HG03025 (cell line): ENCODE results near the gene SAXO2.
"Not testable (repeated sequence)": the region's sequence is repeated elsewhere in the genome, so short reads cannot be mapped to it uniquely, and the experiment has no call there.

ENCODE experiments used
- ATAC-seq: cut with Tn5 transposase; IDR thresholded peaks from one replicate; pipeline ENCODE4 v1.9.1; 2021; ENCODE audit warnings: mild to moderate bottlenecking, moderate library complexity; ENCODE audit not compliant: unreplicated experiment, low FRiP score

SAXO2 gene

GRCh38 chr15:82313446-82313845 is 50.8 kb downstream of the SAXO2 start:
- ATAC-seq: no peak

- ATAC-seq: not testable (repeated sequence)
Observed at GRCh38 chr15:82313951-82314768, 51.5 kb downstream of the SAXO2 start.

GRCh38 chr15:82314769-82315518 is 52.3 kb downstream of the SAXO2 start:
- ATAC-seq: no peak

DNA sequence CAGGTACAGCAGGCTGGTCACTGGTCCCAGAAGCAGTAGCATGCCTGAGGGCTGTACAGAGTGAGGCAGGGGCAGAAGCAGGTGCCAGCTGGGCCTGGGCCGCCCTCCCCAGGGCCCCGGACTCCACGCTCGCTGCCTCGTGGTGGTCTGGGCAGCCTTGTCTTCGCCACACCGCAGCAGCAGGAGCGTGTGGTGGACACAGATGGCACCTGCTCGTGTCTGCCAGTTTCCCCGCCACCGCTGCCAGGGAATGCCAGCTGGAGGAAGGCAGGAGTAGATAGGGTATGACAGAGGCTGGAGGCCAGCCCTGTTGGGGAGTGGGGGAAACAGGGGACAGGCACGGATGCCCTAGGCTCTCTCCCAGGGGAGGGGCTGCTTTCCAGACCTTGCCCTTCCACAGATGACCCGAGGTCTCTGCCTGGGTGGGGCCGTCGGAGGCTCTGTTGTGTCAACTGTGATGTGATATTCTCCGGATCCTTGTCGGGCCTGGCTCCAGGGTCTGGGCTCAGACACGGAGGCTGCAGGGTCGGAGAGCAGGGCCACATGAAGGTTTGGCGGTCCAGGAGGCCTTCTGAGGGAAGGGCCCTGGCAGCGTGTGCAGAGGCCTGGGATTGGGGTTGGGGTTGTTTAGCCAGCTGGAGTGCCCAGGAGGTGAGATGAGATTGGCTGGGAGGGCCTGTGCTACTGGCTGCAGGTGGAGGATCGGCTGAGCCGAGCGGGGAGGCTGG is 53.1 kb downstream of the SAXO2 start:
- no peak for ATAC-seq

- ATAC-seq: not testable (repeated sequence)
Observed at GRCh38 chr15:82316247-82317090, 53.9 kb downstream of the SAXO2 start.

DNA sequence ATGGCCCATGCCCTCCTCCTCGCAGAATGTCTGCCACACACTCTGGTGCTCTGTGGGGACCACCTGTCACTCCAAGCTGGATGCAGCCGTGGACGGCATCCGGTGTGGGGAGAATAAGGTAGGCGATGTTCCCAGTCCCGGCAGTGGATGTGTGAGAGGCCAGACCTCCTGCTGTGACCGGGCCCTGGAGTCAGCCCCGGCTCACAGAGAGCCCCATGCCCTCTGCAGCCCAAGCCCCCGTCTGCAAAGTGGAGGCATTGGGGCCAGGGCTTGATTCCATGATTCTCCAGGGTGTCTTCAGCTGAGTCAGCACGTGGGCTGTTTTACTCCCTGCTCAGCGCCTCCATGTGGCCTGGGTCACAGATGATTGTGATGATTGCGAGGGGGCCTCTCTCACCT is 54.5 kb downstream of the SAXO2 start:
- no peak for ATAC-seq

GRCh38 chr15:82317516-82317915 is 54.9 kb downstream of the SAXO2 start:
- not testable (repeated sequence) for ATAC-seq

DNA sequence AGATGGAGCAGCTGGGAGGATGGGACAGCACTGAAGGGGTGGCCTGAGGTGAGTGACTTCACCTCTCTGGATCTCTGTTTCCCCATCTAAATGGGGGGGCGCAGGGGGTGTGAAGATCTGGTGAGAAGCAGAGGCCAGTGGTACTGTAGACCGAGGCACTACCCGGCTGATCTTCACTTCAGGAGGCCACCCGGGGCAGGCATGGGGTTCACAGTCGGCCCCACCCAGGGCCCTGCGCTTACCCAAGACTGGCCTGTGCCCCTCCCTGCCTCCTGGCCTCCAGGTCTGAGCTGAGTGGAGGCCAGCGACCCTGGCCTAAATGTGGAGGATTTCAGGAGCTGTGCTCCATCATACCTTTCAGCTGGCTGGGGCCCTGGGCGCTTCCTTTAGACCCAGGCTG is 55.7 kb downstream of the SAXO2 start:
- not testable (repeated sequence) for ATAC-seq

DNA sequence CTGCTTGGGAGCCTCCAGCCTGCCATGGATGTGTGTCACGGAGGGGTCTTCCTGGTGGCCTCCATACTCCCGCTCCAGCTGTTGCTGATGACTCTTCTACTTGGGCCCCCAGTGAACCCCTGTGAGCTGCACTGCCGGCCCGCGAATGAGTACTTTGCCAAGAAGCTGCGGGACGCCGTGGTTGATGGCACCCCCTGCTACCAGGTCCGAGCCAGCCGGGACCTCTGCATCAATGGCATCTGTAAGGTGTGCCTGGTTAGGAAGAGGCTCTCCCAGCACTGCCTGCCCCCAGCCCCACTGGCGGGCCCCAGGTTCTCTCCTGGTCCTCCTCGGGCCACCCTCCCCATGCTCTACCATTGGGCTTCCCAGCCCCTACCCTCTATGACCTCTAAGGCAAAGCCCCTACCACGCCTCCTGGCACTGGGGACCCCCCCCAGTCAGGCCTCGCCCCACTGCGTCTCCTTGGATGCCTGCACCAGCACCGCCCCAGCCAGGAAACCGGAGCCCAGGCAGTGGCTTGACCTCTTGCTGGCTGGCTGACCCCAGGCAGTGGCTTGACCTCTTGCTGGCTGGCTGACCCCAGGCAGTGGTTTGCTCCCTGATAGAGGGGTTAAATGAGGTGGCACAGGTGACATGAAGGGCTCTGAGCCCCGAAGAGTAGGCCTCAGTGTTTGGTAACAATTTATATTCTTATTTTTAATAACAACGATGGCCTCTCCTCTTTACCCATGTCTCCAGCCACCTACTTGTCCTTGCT is 57.1 kb downstream of the SAXO2 start:
- not testable (repeated sequence) for ATAC-seq

DNA sequence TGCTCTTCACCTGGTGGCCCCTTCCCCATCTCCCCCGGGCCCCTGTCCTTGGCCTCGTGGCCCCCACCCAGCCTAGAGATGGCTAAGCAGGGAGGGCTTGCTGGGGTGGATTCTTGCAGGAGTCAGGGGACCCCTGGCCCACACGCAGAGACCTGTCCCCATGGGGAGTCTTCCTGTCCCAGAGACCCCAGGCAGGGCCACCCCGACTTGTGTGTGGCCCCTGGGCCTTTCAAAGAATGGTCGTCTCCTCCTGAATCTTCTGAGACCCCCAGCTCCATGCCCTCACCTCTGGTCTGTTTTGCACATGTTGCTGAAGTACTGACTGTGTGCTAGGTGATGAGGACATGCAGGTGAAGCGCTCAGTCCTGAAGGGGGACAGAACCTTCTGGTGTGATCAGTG is 58.2 kb downstream of the SAXO2 start:
- not testable (repeated sequence) for ATAC-seq

DNA sequence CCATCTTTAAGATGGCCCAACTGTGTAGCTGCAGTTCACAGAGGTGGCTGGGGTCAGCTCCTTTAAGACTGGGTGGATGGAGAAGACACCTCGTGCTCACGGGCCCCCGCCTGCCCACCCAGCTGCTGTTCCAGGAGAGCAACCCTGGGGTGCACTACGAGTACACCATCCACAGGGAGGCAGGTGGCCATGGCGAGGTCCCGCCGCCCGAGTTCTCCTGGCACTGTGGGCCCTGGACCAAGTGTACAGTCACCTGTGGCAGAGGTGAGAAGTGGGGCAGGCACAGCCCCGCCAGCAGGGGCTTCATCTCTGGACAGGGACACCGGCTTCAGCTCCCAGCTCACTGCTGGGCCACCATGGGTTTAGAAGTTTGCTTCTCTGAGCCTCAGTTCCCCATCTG is 59.9 kb downstream of the SAXO2 start:
- not testable (repeated sequence) for ATAC-seq

GRCh38 chr15:82324831-82325230 is 62.2 kb downstream of the SAXO2 start:
- not testable (repeated sequence) for ATAC-seq

DNA sequence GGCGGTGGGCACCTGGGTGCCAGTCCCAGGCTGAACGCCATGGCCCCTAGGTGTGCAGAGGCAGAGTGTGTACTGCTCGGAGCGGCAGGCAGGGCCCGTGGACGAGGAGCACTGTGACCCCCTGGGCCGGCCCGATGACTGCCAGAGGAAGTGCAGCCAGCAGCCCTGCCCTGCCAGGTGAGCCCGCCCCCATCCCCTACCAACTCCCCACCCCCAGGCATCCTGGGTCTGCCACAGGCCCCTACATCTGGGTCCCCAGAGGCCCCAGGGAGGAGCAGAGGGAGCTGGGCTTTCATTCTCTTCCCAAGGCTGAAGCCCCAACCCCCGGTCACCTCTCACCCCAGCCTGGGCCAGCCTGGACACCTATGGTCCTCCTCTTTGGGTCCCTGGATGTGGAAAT is 63.0 kb downstream of the SAXO2 start:
- ATAC-seq: not testable (repeated sequence)

DNA sequence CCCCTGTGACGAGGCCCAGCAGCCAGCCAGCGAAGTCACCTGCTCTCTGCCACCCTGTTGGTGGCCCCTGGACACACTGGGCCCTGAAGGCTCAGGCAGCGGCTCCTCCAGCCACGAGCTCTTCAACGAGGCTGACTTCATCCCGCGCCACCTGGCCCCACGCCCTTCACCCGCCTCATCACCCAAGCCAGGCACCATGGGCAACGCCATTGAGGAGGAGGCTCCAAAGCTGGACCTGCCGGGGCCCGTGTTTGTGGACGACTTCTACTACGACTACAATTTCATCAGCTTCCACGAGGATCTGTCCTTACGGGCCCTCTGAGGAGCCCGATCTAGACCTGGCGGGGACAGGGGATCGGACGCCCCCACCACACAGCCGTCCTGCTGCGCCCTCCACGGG is 64.3 kb downstream of the SAXO2 start:
- not testable (repeated sequence) for ATAC-seq

DNA sequence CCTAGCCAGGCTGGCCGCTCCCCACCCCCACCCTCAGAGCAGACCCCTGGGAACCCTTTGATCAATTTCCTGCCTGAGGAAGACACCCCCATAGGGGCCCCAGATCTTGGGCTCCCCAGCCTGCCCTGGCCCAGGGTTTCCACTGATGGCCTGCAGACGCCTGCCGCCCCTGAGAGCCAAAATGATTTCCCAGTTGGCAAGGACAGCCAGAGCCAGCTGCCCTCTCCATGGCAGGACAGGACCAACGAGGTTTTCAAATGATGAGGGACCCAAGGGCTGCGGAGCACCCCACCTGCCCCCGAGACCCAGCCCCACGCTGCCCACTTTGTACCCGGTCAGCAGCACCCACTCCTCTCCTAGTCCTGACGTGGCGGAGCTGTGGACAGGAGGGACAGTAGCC is 64.8 kb downstream of the SAXO2 start:
- not testable (repeated sequence) for ATAC-seq

DNA sequence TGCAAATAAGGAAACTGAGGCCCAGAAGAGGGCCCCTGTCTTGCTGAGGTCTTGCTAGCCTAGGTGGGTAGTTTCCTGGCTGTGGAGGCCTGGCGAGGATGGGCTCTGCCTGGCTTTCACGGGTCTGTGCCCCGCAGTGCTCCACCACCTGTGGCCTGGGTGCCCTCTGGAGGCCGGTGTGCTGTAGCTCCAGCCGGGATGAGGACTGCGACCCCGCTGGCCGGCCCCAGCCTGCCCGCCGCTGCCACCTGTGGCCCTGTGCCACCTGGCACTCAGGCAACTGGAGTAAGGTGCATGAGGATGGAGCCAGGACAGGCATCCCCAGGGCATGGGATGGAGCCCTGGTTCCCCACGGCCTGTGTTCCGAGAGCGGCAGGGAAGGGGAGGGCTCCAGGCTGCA is 66.4 kb downstream of the SAXO2 start:
- ATAC-seq: not testable (repeated sequence)

GRCh38 chr15:82330921-82331320 is 68.3 kb downstream of the SAXO2 start:
- not testable (repeated sequence) for ATAC-seq

DNA sequence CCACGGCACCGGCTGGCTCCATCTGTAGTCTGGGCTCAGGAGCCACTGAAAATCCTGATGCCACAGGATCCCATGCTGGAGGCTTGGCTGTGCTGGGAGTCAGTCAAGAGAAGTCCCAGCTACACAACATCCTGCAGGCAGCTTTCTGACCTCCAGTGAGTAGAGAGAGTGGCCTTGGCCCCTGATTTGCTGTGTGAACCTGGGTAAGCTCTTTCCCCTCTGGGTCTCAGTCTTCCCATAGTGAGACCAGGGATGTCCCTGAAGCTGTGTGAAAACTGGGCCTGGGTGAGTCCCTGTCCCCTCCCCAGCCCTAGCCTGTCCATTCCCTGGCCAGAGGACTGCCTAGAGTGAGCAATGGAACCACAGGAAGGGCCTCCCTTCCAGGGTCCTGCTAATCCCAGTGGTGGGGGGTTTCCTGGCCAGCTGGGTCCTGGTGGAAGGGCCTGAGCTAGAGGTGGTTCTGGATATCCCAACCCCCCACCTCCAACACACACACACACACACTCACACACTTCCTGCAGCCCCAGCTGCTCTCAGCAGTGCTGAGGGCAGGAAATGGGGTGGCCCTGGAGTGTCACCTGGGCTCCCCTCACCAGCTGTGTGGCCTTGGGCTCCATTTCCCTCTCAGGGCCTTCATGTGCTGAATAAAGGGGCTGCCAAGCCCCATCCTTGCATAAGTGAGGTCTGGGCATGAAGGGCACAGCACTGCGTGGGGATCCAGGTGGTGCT is 69.1 kb downstream of the SAXO2 start:
- ATAC-seq: not testable (repeated sequence)
